Heart left ventricle (tissue), 16 donors: ENCODE data around the gene SLC29A3. TPM values are rescaled to one million over a fixed set of nuclear protein-coding genes. Genes with fewer than 3 reads are reported as not detected.

Experiments
- ATAC-seq, 4 donors: fragments of 200-7000 bp; cut with Tn5 transposase; one replicate each; pipeline ENCODE4 v1.9.1; 2020 to 2022; ENCODE audit warnings: moderate library complexity in 4 of 4, mild to moderate bottlenecking in 3 of 4, moderate number of reproducible peaks in 1 of 4
- DNase-seq, 5 donors: peaks; one replicate each; pipeline ENCODE4 v3.0.0-alpha.2; 2020
- H3K27ac ChIP-seq, 12 donors: fragments of 200-600 bp; sonication (generic) in 4 of 12; one replicate each; pipeline versions ENCODE4 v1.5.0 to v1.8.0; 2016 to 2022; ENCODE audit warnings: mild to moderate bottlenecking in 2 of 12
- H3K27me3 ChIP-seq, 9 donors: fragments of 200-600 bp; sonication (generic) in 2 of 9; one replicate each; pipeline versions ENCODE4 v1.5.1 to v1.8.0; 2016 to 2022; ENCODE audit warnings: mild to moderate bottlenecking in 3 of 9
- H3K36me3 ChIP-seq, 9 donors: fragments of 200-600 bp; sonication (generic) in 2 of 9; one replicate each; pipeline versions ENCODE4 v1.5.0 to v1.8.0; 2018 to 2022; ENCODE audit warnings: mild to moderate bottlenecking in 2 of 9
- H3K4me1 ChIP-seq, 12 donors: fragments of 200-600 bp; sonication (generic) in 4 of 12; one replicate each; pipeline versions ENCODE4 v1.5.0 to v1.8.0; 2016 to 2022; ENCODE audit warnings: mild to moderate bottlenecking in 3 of 12
- H3K4me3 ChIP-seq, 12 donors: fragments of 200-600 bp; sonication (generic) in 4 of 12; one replicate each; pipeline versions ENCODE4 v1.5.0 to v1.8.0; 2017 to 2022; ENCODE audit warnings: mild to moderate bottlenecking in 9 of 12, moderate library complexity in 4 of 12
- H3K9me3 ChIP-seq, 12 donors: fragments of 200-600 bp; sonication (generic) in 4 of 12; one replicate each; pipeline versions ENCODE4 v1.5.0 to v1.8.0; 2016 to 2022; ENCODE audit warnings: mild to moderate bottlenecking in 1 of 12
- CTCF ChIP-seq, 12 donors: fragments of 200-600 bp; sonication (generic) in 4 of 12; IDR thresholded peaks; one replicate each; pipeline versions ENCODE4 v1.5.0 to v1.8.0; 2018 to 2022; ENCODE audit warnings: antibody characterized with exemption in 12 of 12, mild to moderate bottlenecking in 5 of 12
- POLR2A ChIP-seq, 2 donors: fragments of 450-650 bp; IDR thresholded peaks; one replicate each; pipeline ENCODE4 v1.6.1; 2017; ENCODE audit warnings: antibody characterized with exemption in 2 of 2, mild to moderate bottlenecking in 2 of 2, moderate library complexity in 2 of 2
- WGBS, 4 donors: extraction: QIAGEN DNeasy Blood & Tissue Kit in 2 of 4; methylation state at CpG; one replicate each; pipeline versions ENCODE4 v1.1.5 to v1.1.7; 2013 to 2018; 5-methylcytosine and 5-hydroxymethylcytosine counted together
- intact Hi-C, 10 donors: fragments of 100-400 bp; cut with DNase I; formaldehyde crosslinking; loops; one replicate each; pipeline versions ENCODE4 v1.11.1 to v1.14.2; 2022
- polyA plus RNA-seq, 2 donors: library from polyadenylated mRNA; stranded (reverse); fragments of 200-250 nt; gene quantifications; one replicate each; pipeline ENCODE4 v1.2.3, GENCODE V29; 2013
- total RNA-seq, 9 donors: library from RNA; depleted of rRNA in 2 of 9; stranded (reverse); fragments of >200 nt in 2 of 9; fragmentation: NEBNext Ultra II Directional in 3 of 9; extraction: Animal tissue kit (Norgen Biotek cat#: 25700) in 3 of 9; gene quantifications; one replicate each; pipeline versions ENCODE4 v1.1.0 to v1.2.4, GENCODE V29; 2016 to 2023
- donor health status: ischemic (EF 13 %, LVEDD 7.1; RV severe dilation, severe dysfunction).
- donor health status: healthy with polysubstance abuse.
- donor health status: DM: no; HTN: yes; CAD: no.
- donor health status: DM: no; HTN: no; CAD: no.
- donor health status: ischemic (EF 25% LVEDD 6.9; RV normal size, moderate dysfunction).
- donor health status: ischemic (EF 25% LVEDD 5.7; RV mildly dilated, moderate dysfunction).
- donor health status: healthy.
- donor health status: DM: yes; HTN: yes; CAD: no.
- donor health status: ischemic (EF 35%, LVEDD 5.7; RV mildly dilated, moderate dysfunction).
- donor health status: nonischemic (EF 11% LVEDD 7.7; RV severe dilation, severe dysfunction).
- donor health status: DM: yes; HTN: yes; CAD: no.
- donor health status: PGD.
- donor health status: ischemic (EF 29% LVEDD 5.4; RV normal size, mild dysfunction).
- donor health status: nonischemic (EF 23%, LVEDD 6.1; RV moderate dilation, normal function).

The SLC29A3 gene
- total and polyA plus RNA-seq, 11 donors, result 0.76 to 6.2 (median 1.6) TPM

- ATAC-seq (peak in 1 of 4 donors; percentile 19), DNase-seq (peak in 2 of 5 donors; percentile 39 to 68)
- intact Hi-C loops, result loop anchor here (2.0 to 10.0 kb wide), 15 partner anchors 37 to 417 kb away; no protein-coding TSS in a partner anchor
- peaks cover 0 to 28% (median 12%) of the 10 kb centered on the region in 12 donors for H3K4me1 ChIP-seq
- TF ChIP-seq CTCF (IDR thresholded peaks at IDR 0.05) (no peak), POLR2A (IDR thresholded peaks at IDR 0.05) (no peak)
- H3K4me3 ChIP-seq, result peak overlapping the region; percentile 37 to 79 (median 58)
- H3K27me3 ChIP-seq, result peaks cover 0 to 47% (median 18%) of the 10 kb centered on the region in 9 donors
- H3K27ac ChIP-seq, result peak overlapping the region in 9 of 12 donors; percentile 4 to 73 (median 59)
- no peaks in the 10 kb centered on the region for H3K9me3 ChIP-seq
- 1 to 2% (median 1%) methylated on average over 30 to 82 of the region's 82 CpGs for WGBS, 4 donors
- no peaks in the 10 kb centered on the region for H3K36me3 ChIP-seq
Measured at GRCh38 chr10:71397296-71398212, 78.5 kb downstream of the SLC29A3 start.

- WGBS, 4 donors, result 67 to 88% (median 79%) methylated on average over 4 of the region's 4 CpGs
- H3K27ac ChIP-seq, result no peak overlapping the region
- no peak for ATAC-seq
- DNase-seq, result no peak
- intact Hi-C loops, result loop anchor here (5.0 to 10.0 kb wide), 11 partner anchors 83 to 416 kb away; no protein-coding TSS in a partner anchor
- H3K4me3 ChIP-seq, result peak overlapping the region in 1 of 12 donors; percentile 33
- H3K9me3 ChIP-seq, result no peaks in the 10 kb centered on the region
- H3K36me3 ChIP-seq, result no peaks in the 10 kb centered on the region
- H3K27me3 ChIP-seq, result peaks cover 0 to 47% (median 18%) of the 10 kb centered on the region in 9 donors
- peaks cover 0 to 28% (median 12%) of the 10 kb centered on the region in 12 donors for H3K4me1 ChIP-seq
- TF ChIP-seq POLR2A (IDR thresholded peaks at IDR 0.05), result no peak
- no peak for TF ChIP-seq CTCF (IDR thresholded peaks at IDR 0.05)
Measured at GRCh38 chr10:71398976-71399375, 79.9 kb downstream of the SLC29A3 start.

- H3K27me3 ChIP-seq, result peaks cover 0 to 46% (median 18%) of the 10 kb centered on the region in 9 donors
- no peaks in the 10 kb centered on the region for H3K36me3 ChIP-seq
- WGBS, 4 donors, result 85 to 89% (median 89%) methylated on average over 5 of the region's 5 CpGs
- DNase-seq, result no peak
- no peak overlapping the region for H3K4me3 ChIP-seq
- no peaks in the 10 kb centered on the region for H3K9me3 ChIP-seq
- ATAC-seq, result no peak
- no peak for TF ChIP-seq CTCF (IDR thresholded peaks at IDR 0.05)
- no peak for TF ChIP-seq POLR2A (IDR thresholded peaks at IDR 0.05)
- H3K4me1 ChIP-seq, result peaks cover 0 to 28% (median 12%) of the 10 kb centered on the region in 12 donors
- intact Hi-C loops, result loop anchor here (5.0 to 10.0 kb wide), 11 partner anchors 82 to 415 kb away; no protein-coding TSS in a partner anchor
- H3K27ac ChIP-seq, result no peak overlapping the region
Measured at GRCh38 chr10:71399946-71400345, 80.9 kb downstream of the SLC29A3 start.

GRCh38 chr10:71401056-71401455 is 82.0 kb downstream of the SLC29A3 start:
- Histone ChIP-seq H3K36me3 (no peaks in the 10 kb centered on the region), H3K27ac (no peak overlapping the region), H3K4me1 (peaks cover 0 to 28% (median 12%) of the 10 kb centered on the region in 12 donors), H3K9me3 (no peaks in the 10 kb centered on the region), H3K4me3 (no peak overlapping the region), H3K27me3 (peaks cover 0 to 42% (median 18%) of the 10 kb centered on the region in 9 donors)
- intact Hi-C loops, result no loop called here
- ATAC-seq, result no peak
- TF ChIP-seq POLR2A (IDR thresholded peaks at IDR 0.05) (no peak), CTCF (IDR thresholded peaks at IDR 0.05) (no peak)
- WGBS, 4 donors, result 86 to 93% (median 90%) methylated on average over 7 of the region's 7 CpGs
- DNase-seq, result no peak
